ENCODE measurements around the gene C16orf87.

GRCh38 chr16:46866286-46866685 lies 35.3 kb upstream of the C16orf87 start:
- TF ChIP-seq JUND (IDR thresholded peaks at IDR 0.05) (no peak), FOXA1 (IDR thresholded peaks at IDR 0.05) (no peak), GABPA (IDR thresholded peaks at IDR 0.05 in 1 of 2, conservative IDR thresholded peaks at IDR 0.05 in 1 of 2) (no peak), MAX (IDR thresholded peaks at IDR 0.05) (no peak), FOXA2 (IDR thresholded peaks at IDR 0.05) (no peak), EGR1 (IDR thresholded peaks at IDR 0.05; ENCODE audit: low read depth in 2 of 2) (no peak), HNF4G (IDR thresholded peaks at IDR 0.05) (no peak), HNF4A (conservative IDR thresholded peaks at IDR 0.05) (peak; percentile 34 to 53), RAD21 (IDR thresholded peaks at IDR 0.05) (no peak)
- TF ChIP-seq, protein P1, sequence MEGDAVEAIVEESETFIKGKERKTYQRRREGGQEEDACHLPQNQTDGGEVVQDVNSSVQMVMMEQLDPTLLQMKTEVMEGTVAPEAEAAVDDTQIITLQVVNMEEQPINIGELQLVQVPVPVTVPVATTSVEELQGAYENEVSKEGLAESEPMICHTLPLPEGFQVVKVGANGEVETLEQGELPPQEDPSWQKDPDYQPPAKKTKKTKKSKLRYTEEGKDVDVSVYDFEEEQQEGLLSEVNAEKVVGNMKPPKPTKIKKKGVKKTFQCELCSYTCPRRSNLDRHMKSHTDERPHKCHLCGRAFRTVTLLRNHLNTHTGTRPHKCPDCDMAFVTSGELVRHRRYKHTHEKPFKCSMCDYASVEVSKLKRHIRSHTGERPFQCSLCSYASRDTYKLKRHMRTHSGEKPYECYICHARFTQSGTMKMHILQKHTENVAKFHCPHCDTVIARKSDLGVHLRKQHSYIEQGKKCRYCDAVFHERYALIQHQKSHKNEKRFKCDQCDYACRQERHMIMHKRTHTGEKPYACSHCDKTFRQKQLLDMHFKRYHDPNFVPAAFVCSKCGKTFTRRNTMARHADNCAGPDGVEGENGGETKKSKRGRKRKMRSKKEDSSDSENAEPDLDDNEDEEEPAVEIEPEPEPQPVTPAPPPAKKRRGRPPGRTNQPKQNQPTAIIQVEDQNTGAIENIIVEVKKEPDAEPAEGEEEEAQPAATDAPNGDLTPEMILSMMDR (IDR thresholded peaks at IDR 0.05; ENCODE audit: low read depth, low read length, missing input control): no peak
